ENCODE data around the gene HLF.

The HLF gene

DNA sequence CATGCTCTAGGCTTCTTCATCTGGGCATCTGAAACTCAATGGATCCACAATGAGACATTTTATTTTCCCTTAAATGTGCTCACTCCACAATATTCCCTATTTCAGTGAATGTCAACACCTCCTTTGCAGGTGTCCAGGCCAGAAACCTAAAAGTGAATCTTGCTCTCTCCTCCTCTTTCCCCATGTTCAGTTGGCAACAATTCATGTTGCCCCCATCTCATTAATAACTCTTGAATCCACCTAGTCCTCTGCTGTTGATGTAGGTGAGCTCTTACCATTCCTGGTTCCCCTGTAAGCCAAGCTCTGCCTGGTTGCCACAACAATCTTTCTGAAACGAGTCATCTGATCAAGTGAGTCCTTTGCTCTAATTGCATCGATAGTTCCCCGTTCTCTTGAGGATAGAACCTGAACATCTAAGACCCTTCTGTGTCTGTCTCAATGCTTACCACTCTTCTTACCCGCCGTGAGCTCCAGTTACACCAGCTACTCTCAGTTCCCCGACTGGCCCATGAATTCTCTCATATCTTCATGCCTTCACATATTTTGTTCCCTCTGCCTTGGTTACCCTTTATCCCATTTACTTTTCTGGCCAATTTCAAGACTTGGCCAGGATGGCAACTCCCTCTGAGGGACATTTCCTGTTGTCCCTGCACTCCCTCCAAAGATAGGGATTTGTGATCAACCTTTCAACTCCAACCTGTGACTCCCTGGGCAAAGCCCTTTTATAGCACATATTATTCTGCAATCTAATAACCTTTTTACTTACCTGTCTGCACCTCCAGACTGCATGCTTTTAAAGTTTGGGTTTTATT, 35.9 kb downstream of the HLF start:
- DNase-seq = no peak
- in situ Hi-C loops (cut with HindIII; ENCODE audit: low pct_ligation_motif_present, low pct_unique_long_range_greater_than_20kb, low sequenced_read_pairs) = no loop called here

DNA sequence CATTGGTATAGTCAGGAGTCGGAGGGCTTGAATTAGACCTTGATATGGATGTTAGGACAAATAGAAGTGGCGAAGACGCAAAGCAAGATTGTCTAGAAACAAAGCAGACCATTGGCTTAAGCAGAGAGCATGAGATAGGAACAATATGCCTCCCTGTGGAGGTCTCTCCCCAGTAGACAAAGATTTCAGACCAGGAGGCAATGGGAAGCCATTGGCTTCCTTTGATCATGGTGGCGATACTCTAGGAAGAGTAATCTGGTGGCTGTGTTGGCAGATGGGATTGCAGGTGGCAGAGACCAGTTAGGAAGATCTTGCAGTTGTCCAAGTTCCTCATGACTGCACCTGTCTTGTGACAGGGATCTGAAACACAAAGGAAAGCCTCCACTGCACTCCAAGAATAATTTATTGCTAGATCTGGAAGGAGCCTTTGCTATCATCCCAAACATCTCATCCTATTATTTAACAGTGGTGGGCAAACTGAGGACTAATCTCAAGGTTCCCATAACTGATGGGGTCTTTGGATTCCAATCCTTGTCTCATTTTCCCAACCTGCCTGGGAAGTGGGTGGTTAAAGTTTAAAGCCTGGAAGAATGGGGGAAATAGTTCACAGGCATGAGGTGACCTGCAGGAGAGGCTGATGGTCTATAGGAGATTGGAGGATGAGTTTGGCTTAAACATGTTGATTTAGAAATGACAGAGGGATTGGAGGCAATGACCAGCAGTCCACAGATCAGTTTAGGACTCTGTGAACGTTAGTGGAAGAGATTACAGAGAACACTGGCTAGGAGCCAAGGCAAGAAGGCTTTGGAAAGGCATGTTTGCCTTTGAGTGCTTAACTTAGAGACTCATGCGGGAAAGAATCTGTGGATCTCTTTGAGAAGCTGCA, 37.0 kb downstream of the HLF start:
- in situ Hi-C loops (cut with HindIII; ENCODE audit: low pct_ligation_motif_present, low pct_unique_long_range_greater_than_20kb, low sequenced_read_pairs) = no loop called here
- DNase-seq = no peak

DNA sequence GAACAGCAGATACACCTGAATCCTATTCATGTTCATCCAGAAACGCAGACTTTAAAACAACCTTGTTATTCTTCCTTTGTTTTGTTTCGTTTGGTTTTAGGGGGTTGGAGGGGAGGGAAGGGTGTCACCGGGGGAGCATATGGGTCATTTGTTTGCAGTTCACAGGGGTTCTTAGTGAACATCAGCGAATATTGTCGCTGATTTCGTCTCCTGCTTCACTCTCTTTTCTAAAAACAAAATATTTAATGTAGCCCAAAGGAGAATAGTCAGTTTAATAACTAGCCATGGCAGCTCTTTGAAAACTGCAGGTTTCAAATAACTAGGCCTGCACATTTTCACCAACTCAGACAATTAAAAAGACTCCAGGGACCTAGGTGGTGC, 37.6 kb downstream of the HLF start:
- in situ Hi-C loops (cut with HindIII; ENCODE audit: low pct_ligation_motif_present, low pct_unique_long_range_greater_than_20kb, low sequenced_read_pairs) = no loop called here
- DNase-seq = no peak

DNA sequence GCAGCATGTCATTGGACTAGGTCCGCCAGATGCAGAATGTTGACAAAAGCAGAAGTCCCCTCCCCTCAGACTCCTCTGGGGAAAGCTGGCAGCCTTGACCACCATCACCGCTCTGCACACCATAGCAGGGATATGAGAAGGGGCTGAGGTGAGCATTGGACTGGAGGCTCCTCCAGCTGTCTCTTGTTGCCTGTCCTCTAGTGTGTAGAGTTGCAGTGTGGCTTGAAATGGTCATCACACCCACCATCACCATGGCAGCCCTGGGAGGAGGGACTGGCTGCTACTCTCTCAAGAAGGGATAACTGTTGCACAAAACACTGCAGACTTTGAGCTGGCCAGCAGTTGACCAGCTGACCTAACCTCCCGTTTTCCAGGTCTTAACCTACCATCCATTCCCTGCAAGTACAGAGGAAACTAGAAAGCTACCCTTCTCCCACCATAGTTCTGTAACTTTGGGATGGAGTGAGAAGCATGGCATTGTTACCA, 38.3 kb downstream of the HLF start:
- DNase-seq = no peak
- in situ Hi-C loops (cut with HindIII; ENCODE audit: low pct_ligation_motif_present, low pct_unique_long_range_greater_than_20kb, low sequenced_read_pairs) = no loop called here

DNA sequence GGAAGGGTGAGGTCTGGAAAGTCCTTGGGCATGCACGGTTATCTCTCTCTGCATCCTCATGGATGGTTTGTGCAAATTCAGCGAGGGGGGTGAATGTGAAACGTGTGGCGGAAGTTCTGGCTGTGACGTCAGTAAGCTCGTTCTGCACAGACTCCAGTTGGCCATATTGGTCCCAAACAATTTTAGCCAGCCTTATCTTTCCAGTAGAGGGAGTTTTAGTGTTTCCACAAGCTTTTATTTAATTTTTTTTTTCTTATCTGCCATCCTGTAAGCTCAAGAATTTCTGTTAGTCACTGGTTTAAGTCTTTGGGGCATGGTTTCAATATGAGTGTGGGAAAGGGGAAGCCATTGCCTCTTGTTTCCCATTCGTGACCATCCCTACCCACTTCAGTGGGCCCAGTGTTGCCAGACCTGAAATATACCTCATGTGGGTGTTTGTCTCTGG, 39.0 kb downstream of the HLF start:
- no peak for DNase-seq
- in situ Hi-C loops (cut with HindIII; ENCODE audit: low pct_ligation_motif_present, low pct_unique_long_range_greater_than_20kb, low sequenced_read_pairs) = no loop called here

DNA sequence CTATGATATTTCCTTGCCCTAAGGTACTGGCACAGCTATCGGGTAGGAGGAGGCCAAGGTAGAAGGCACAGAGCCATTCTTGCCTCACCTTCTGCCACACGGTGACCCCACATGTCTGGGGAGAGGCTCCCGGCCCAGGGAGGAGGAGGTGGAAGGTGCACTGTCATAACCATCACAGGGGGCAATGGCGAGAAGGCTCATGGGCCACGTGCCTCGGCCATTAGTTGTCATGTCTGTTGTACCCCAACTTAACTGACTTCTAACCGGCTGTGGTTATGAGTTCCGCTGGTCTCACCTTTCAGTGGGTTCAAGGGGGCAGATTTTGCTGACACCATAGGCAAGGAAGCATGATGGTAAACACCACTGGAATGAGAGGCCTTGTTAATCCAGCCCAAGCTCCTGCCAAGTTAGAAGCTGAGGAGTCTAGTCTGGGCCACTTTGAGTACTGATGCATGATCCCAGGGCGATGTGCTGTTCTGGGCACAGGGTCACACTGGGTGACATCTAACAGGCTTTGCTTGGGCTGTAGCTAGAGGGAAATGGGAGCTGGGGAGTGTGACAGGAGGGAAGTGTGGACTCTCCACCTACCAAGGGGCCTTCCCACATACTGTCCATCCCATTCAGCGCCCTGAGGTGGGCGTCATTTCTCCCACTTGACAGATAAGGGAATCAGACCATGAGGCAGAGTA, 39.6 kb downstream of the HLF start:
- no peak for DNase-seq
- in situ Hi-C loops (cut with HindIII; ENCODE audit: low pct_ligation_motif_present, low pct_unique_long_range_greater_than_20kb, low sequenced_read_pairs) = no loop called here

DNA sequence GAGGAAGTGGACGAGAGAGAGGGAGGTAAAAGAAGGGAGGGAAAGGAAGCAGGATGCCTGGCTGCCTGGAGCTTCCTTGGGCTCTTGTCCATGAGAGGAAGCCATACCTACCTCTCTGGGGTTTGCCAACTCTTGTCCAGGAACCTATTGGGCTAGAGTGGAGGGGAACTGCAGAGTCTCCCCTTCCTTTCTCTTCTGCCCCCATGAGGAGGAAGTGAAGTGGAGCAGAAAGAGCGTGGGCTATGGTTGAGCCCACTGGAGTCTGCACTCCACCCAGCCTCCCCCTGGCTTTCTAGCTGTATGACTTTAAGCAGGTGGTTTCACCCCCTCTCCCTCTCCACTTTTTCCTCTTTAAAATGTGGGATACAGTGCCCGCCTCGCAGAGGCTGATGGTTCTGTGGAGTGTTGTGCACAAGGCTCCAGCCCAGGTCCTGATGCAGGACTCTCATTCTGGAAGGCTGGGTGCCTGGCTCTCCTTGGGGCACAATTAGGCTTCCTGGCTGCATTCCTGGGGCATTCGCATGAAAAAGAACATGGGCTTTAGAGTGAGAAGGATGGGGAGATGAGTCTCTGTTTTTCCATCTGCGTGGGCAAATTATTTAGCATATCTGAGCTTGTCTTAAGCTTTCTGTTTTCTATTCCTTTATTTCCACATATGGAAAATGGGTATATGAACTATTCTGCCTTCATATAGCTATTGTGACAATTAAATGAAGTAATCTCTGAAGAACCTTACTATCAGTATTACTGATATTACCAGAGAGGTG, 40.7 kb downstream of the HLF start:
- DNase-seq = no peak
- in situ Hi-C loops (cut with HindIII; ENCODE audit: low pct_ligation_motif_present, low pct_unique_long_range_greater_than_20kb, low sequenced_read_pairs) = no loop called here

DNA sequence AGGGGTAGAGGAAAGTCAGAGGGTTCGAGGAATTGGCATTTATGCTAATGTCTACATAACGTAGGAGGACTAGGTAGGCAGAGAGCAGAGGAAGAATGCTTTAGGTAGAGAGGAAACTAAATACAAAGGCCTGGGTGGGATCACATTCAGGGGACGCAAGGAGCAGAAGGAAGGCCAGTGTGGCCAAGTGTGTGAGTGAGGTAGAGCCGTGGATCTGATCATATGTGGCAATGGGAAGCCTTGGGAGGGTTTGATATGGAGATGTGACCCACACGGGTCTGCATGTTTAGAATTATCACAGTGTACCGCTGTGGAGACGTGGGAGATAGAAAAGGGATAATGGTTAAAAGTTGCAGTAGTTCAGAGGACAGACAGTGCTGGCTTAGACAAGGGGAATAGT, 43.1 kb downstream of the HLF start:
- in situ Hi-C loops (cut with HindIII; ENCODE audit: low pct_ligation_motif_present, low pct_unique_long_range_greater_than_20kb, low sequenced_read_pairs) = no loop called here
- no peak for DNase-seq

DNA sequence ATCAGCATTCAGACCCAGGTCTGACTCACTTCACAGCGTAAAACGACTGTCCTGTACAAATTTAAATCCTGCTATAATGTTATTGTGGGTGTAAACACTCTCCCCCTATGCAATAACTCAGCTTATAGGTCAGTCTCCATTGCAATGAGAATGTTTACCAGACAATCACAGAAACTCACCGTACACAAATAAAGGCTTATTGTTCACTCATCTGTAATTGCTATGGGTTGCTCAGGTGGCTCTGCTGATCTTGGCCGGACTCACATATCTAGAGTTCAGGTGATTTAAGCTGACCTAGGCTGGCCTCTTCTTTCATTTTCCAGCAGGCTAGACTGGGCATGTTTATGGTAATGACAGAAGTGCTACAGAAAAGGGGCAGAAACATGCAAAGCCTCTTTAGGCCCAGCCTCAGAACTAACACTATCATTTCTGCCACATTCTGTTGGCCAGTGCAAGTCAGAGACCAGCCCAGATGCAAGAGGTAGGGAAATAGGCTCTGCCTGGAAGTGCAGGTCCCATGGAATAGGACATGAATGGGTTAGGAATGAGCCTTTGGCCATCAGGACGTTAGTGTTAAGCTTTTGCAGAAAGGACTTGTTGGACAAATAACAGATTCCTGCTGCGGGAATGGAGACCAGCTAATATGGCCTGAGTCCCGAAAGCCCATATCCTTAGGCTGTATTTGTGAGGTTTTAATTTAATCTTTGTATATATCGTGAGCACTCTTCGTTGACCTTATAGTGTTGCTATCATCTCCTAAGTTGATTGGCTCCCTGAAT, 44.0 kb downstream of the HLF start:
- in situ Hi-C loops (cut with HindIII; ENCODE audit: low pct_ligation_motif_present, low pct_unique_long_range_greater_than_20kb, low sequenced_read_pairs) = no loop called here
- DNase-seq = no peak

DNA sequence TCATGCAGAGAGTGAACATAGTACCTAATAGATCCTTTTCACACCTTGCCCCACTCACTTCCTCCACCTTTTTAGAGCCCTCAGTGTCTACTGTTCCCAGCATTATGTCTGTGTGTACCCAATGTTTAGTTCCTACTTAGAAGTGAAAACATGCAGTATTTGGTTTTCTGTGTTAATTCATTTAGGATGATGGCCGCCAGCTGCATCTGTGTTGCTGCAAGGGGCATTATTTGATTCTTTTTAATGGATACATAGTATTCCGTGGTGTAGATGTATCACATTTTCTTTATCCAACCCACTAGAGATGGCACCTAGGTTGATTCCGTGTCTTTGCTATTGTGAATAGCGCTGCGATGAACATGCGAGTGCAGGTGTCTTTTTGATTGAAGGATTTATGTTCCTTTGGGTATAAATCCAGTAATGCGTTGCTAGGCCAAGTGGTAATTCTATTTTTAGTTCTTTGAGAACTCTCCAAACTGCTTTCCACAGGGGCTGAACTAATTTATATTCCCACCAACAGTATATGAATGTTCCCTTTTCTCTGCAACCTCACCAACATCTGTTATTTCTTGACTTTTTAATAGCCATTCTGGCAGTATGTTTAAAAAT, 47.1 kb downstream of the HLF start:
- DNase-seq = no peak
- in situ Hi-C loops (cut with HindIII; ENCODE audit: low pct_ligation_motif_present, low pct_unique_long_range_greater_than_20kb, low sequenced_read_pairs) = no loop called here

DNA sequence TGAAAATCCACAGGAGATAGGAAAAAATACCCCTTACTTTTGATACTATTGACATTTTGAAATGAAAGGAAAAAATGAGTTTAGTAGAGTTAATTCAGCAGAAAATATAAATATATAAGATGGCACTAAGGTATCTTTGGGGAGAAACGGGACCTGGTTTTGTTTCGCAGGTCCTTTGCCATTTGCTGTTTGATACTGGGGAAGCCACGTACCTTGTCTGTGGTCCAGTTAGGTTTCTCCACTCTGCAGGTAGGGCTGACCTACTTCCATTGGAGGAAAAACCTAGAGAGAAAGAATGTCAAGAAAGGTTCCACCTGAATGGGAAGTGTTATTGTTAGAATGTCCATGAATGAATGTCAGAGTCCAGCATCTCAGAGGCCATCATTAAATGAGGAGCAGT, 48.1 kb downstream of the HLF start:
- in situ Hi-C loops (cut with HindIII; ENCODE audit: low pct_ligation_motif_present, low pct_unique_long_range_greater_than_20kb, low sequenced_read_pairs) = no loop called here
- DNase-seq = no peak

DNA sequence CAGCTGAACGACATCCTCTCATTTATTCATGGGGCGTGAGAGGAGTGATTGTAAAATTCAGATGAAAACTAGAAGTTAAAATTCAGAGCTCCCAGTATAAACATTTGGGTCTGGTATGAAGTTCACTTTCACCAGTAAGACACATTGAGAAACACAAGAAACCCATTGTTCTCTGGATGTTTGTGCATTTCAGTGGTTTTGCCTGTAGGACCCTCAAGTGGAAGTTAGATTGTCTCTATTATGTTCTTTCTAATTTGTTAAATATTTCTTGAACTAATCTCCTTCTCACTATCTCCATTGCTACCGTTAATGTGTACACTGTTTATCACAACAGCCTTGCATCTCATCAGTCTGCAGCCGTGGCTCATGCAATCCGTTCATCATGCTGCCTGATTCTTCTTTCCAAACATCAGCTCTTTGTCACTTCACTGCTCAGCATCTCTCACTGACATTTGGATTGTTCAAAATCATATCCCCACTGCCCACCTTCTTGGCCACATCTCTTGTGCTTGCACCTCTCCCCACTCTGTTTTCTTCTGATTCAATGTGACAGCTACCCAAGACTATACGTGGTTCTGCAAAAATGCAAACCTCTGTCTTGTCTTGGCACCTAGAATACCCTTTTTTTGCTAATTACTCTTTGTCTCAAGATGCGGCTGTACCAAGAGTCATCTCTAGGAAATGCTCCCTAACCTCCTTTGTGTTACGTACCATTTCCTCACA, 49.5 kb downstream of the HLF start:
- in situ Hi-C loops (cut with HindIII; ENCODE audit: low pct_ligation_motif_present, low pct_unique_long_range_greater_than_20kb, low sequenced_read_pairs) = no loop called here
- DNase-seq = no peak

DNA sequence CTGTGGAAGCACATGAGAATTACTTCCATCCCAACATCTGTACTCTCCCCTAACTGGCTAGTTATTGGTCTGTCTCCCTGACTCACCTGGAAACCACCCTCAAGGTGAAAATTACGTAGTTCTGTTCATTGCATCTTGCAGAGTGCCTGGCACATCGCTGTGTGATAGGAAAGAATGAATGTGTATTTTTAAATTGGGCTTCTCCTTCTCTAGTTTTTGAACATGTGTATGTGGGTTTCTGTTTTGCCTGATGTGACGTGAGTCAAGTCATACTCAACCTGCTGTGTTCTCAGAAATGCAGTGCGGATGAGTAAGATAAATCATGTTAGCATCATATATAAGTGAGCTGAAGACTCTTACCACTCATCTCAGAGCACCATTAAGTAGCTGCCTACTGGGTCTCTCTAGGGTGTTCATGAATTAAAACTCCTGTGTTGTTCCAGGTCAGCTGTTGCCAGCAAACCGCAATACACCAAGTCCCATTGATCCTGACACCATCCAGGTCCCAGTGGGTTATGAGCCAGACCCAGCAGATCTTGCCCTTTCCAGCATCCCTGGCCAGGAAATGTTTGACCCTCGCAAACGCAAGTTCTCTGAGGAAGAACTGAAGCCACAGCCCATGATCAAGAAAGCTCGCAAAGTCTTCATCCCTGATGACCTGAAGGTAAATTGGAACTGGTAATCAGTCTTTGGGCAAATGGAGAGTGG, 50.2 kb downstream of the HLF start:
- no peak for DNase-seq
- in situ Hi-C loops (cut with HindIII; ENCODE audit: low pct_ligation_motif_present, low pct_unique_long_range_greater_than_20kb, low sequenced_read_pairs) = no loop called here

DNA sequence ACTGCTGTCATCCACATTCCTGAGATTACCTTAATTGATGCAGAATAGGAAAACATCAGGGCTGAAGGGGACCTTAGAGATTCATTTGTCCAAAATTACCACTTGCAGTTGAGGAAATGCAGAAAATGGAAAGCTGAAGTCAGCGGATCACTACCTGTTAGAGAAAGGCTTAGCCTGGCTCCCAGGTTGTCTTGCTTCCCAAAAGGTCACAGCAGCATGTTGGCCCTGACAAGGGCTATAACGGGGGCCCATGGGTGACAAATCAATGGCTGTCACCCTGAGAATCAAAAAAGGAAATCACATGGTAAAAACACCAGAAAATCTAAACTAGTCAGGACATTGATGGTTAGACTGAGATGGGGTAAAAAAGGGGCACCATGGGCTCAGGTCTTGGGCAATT, 51.7 kb downstream of the HLF start:
- in situ Hi-C loops (cut with HindIII; ENCODE audit: low pct_ligation_motif_present, low pct_unique_long_range_greater_than_20kb, low sequenced_read_pairs) = no loop called here
- DNase-seq = no peak

DNA sequence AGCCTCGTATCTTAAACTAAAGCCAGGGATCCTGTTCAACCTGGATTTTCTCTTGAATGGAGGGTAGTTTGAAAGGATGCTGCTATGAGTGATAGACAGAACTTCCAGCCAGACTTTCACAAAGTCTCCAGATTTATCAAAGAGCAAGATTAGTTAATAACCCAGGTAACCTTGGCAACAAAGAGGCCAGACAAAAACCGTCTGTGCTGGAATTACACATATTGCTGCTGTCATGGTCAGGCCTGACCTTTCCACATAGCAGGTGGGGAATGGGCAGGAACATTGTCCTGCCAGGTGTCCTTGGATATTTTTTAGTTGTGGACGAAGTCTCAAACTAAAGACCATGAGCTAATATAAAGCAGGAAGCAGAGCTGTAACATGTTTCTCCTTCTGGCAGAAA, 52.5 kb downstream of the HLF start:
- in situ Hi-C loops (cut with HindIII; ENCODE audit: low pct_ligation_motif_present, low pct_unique_long_range_greater_than_20kb, low sequenced_read_pairs) = no loop called here
- DNase-seq = no peak

DNA sequence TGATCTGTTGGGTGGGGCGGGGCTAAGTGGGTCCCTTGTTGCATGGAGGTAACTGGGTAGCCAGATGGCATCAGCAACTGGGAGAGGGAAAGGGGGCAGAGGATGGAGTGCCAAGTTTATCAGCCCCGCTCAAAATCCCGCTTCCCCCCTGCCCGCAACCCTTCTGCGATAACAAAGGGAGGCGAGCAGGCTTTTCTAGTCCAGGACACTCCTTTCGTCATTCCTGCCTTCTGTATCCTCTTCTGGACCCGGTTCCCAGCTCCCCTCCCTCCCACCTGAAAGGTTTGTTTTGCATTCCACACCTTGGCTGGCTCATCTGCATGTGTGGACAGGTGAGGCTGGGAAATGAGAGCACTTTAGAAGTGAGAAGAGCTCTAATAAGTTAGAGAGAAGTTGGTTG, 53.3 kb downstream of the HLF start:
- in situ Hi-C loops (cut with HindIII; ENCODE audit: low pct_ligation_motif_present, low pct_unique_long_range_greater_than_20kb, low sequenced_read_pairs) = no loop called here
- no peak for DNase-seq
